ENCODE data around the gene KSR1. TPM values are rescaled to one million over a fixed set of nuclear protein-coding genes. Genes with fewer than 3 reads are reported as not detected.
"Not testable (repeated sequence)": the region's sequence is repeated elsewhere in the genome, so short reads cannot be mapped to it uniquely, and the experiment has no call there.

KSR1 gene
- total RNA-seq (2022) (3.6 and 4.5 TPM in 2 replicates), Bru-seq, nascent RNA (percentile 36 among the genes with signal in this experiment), BruChase-seq, experiment 1, labeled RNA remaining after a 6-hour chase (percentile 31 among the genes with signal in this experiment), BruChase-seq, experiment 2, labeled RNA remaining after a 2-hour chase (percentile 30 among the genes with signal in this experiment)
- long read RNA-seq, result 0 reads

DNA sequence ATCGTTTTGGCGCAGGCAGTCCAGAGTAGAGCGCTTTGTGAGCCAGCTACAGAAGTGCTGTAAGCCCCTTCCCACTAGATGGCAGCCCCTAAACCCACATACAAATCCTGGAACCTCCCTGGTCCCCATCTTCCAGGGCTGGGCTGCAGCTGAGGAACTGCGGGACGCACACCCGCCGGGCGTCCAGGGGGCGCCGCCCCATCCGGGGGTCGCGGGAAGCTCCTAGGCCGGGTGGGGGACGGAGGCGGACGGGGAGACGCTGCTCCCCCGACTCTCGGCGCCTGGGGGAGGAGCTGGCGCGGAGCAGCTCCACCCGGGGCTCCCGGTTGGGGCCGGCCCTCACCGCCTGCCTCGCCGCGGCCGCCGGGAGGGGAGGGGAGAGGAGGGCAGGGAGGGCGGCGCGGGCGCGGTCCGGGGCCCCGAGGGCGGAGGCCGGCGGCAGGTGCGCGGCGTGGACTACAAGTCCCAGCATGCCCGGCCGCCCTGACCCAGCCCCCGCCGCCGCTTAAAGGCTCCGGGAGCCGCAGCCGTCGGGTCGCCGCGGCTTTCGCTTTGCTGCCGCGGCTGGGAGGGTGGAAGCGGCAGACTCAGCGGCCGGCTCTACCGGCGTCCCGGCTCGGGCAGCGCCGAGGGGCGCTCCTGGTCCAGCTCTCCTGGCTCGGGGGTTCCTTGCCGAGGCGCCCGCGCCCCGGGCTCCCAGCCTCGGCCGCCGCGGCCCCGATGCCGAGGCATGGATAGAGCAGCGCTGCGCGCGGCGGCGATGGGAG is at the start of gene KSR1:
Gene KSR1, plus strand, starts transcription at position 535 of the 767 bp plus-strand sequence. Its CDS starts 196 bp downstream, at position 731.
- intact Hi-C loops (cut with micrococcal nuclease; ENCODE audit: unreplicated experiment), result loop anchor here (5.0 to 10.0 kb wide), 3 partner anchors 36 to 149 kb away; no protein-coding TSS in a partner anchor
- Mint-ChIP-seq H3K27me3 (ENCODE audit: unreplicated experiment) (peaks cover 64% of the 10 kb centered on the region), H3K4me1 (ENCODE audit: low read depth, unreplicated experiment) (peaks cover 18% of the 10 kb centered on the region), H3K9me3 (ENCODE audit: low read depth, unreplicated experiment) (no peaks in the 10 kb centered on the region), H3K4me3 (ENCODE audit: low read depth, unreplicated experiment) (peak within 1 kb of the TSS; percentile 72), H3K27ac (ENCODE audit: unreplicated experiment) (no peak within 1 kb of the TSS), H3K36me3 (ENCODE audit: insufficient read depth, unreplicated experiment) (peaks cover 13% of the 10 kb centered on the region)
- CTCF ChIA-PET, result interaction anchor here (0.7 to 2.6 kb wide), 4 partner anchors 11 to 144 kb away, joined by 3 to 16 read pairs (median 3); no protein-coding TSS in a partner anchor
- no TSS peak for BruUV-seq (replicated peaks)
- peak; percentile 82 for DNase-seq
- TF ChIP-seq, protein P1, sequence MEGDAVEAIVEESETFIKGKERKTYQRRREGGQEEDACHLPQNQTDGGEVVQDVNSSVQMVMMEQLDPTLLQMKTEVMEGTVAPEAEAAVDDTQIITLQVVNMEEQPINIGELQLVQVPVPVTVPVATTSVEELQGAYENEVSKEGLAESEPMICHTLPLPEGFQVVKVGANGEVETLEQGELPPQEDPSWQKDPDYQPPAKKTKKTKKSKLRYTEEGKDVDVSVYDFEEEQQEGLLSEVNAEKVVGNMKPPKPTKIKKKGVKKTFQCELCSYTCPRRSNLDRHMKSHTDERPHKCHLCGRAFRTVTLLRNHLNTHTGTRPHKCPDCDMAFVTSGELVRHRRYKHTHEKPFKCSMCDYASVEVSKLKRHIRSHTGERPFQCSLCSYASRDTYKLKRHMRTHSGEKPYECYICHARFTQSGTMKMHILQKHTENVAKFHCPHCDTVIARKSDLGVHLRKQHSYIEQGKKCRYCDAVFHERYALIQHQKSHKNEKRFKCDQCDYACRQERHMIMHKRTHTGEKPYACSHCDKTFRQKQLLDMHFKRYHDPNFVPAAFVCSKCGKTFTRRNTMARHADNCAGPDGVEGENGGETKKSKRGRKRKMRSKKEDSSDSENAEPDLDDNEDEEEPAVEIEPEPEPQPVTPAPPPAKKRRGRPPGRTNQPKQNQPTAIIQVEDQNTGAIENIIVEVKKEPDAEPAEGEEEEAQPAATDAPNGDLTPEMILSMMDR (IDR thresholded peaks at IDR 0.05; ENCODE audit: unreplicated experiment), result no peak

DNA sequence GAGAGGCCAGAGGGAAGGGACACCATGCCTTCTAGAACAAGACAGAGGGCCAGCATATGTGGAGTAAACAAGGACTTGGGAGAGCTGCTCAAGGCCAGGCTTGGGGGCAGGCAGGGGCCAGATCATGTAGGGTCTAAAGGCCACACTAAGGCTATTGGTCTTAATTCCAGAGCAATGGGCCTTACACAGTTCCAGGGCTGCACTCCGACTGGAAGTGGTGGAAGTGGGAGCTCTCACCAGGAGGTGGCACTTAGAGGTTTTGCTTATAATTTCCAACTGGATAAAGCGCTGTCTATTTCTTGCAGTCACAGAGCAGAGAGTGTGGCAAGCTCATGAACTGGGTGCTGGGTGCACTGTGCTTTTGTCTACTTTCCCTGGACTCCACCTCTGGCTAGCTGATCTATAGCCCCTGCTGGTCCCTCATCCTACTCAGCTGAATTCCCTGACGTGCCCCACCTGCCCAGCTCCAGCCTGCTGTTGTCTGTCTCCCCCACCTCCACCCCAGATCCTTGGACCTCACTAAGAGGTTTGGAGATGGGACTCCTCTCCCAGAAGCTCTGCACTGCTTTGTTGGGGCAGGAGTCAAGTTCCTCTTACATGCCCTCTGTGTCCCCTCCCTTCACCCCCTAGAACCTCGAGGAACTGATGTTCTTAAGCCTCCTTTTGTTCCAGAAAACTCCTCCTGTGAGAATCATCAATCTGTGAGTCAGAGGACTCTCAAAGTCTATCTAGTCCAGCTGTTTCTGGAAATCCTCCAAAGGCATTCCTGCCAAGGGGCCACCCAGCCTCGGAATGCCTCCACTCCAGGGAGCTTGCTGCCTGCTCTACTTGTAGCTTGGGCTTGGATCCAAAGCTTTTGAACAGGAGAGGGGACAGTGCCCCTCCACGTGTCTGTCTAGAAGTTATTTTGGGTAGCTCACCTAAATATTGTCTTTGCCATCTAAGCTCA is 48.1 kb upstream of the KSR1 start:
- no TSS peak for BruUV-seq (replicated peaks)
- intact Hi-C loops (cut with micrococcal nuclease; ENCODE audit: unreplicated experiment), result no loop called here
- no peaks in the 10 kb centered on the region for H3K9me3 Mint-ChIP-seq (ENCODE audit: low read depth, unreplicated experiment)

DNA sequence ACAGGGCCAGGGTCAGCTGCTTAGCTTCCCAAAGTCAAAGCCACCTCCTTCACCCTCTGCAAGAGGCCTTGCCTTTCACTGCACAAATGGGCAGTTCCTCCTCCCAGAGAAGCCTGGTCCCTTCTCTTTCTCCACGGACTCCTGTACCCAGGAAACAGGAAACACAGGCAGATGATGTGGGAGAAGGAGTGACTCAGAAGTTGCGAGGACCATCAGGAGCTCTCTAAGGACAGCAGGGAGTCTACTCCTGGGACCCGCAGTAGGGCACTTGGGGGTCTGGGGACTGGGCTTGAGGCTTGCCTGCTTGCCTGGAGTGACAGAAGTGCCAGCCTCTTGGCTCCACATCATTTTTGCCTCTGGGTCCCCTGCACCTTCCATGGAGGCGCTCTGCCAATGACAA is 47.4 kb upstream of the KSR1 start:
- no peak for DNase-seq
- TF ChIP-seq, protein P1 (IDR thresholded peaks at IDR 0.05; ENCODE audit: unreplicated experiment), result no peak
- H3K9me3 Mint-ChIP-seq (ENCODE audit: low read depth, unreplicated experiment), result no peaks in the 10 kb centered on the region
- H3K36me3 Mint-ChIP-seq (ENCODE audit: insufficient read depth, unreplicated experiment), result no peaks in the 10 kb centered on the region
- BruUV-seq (replicated peaks), result no TSS peak
- H3K4me1 Mint-ChIP-seq (ENCODE audit: low read depth, unreplicated experiment), result no peaks in the 10 kb centered on the region
- intact Hi-C loops (cut with micrococcal nuclease; ENCODE audit: unreplicated experiment), result no loop called here
- no peak overlapping the region for H3K27ac Mint-ChIP-seq (ENCODE audit: unreplicated experiment)
- H3K4me3 Mint-ChIP-seq (ENCODE audit: low read depth, unreplicated experiment), result no peak overlapping the region
- CTCF ChIA-PET, result no interaction called here
- peaks cover 29% of the 10 kb centered on the region for H3K27me3 Mint-ChIP-seq (ENCODE audit: unreplicated experiment)

More for the DNA sequence above, 48.1 kb upstream of the KSR1 start:
- no peak overlapping the region for H3K4me3 Mint-ChIP-seq (ENCODE audit: low read depth, unreplicated experiment)
- CTCF ChIA-PET, result no interaction called here
- TF ChIP-seq, protein P1 (IDR thresholded peaks at IDR 0.05; ENCODE audit: unreplicated experiment), result no peak
- peaks cover 36% of the 10 kb centered on the region for H3K27me3 Mint-ChIP-seq (ENCODE audit: unreplicated experiment)
- no peaks in the 10 kb centered on the region for H3K36me3 Mint-ChIP-seq (ENCODE audit: insufficient read depth, unreplicated experiment)
- no peaks in the 10 kb centered on the region for H3K4me1 Mint-ChIP-seq (ENCODE audit: low read depth, unreplicated experiment)
- H3K27ac Mint-ChIP-seq (ENCODE audit: unreplicated experiment), result no peak overlapping the region
- no peak for DNase-seq

DNA sequence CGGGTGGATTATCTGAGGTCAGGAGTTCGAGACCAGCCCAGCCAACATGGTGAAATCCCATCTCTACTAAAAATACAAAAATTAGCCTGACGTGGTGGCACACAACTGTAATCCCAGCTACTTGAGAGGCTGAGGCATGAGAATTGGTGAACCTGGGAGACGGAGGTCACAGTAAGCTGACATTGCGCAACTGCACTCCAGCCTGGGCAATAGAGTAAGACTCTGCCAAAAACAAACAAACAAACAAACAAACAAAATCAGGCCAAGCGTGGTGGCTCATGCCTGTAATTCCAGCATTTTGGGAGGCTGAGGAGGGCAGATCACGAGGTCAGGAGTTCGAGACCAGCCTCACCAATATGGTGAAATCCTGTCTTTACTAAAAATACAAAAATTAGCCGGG is 44.1 kb upstream of the KSR1 start:
- BruUV-seq (replicated peaks); H3K36me3 Mint-ChIP-seq (ENCODE audit: insufficient read depth, unreplicated experiment); H3K27ac Mint-ChIP-seq (ENCODE audit: unreplicated experiment); H3K4me1 Mint-ChIP-seq (ENCODE audit: low read depth, unreplicated experiment); DNase-seq; intact Hi-C loops (cut with micrococcal nuclease; ENCODE audit: unreplicated experiment); H3K4me3 Mint-ChIP-seq (ENCODE audit: low read depth, unreplicated experiment); H3K9me3 Mint-ChIP-seq (ENCODE audit: low read depth, unreplicated experiment): not testable (repeated sequence)
- CTCF ChIA-PET, result interaction anchor here (0.6 kb wide), 1 partner anchor 68 kb away, joined by 3 read pairs; no protein-coding TSS in a partner anchor
- peaks cover 24% of the 10 kb centered on the region for H3K27me3 Mint-ChIP-seq (ENCODE audit: unreplicated experiment)
